Hematopoietic multipotent progenitor cell treated with erythropoietin and hydrocortisone succinate and interleukin-3 and kit ligand, for 17 days (in vitro differentiated cells): Measurements from ENCODE around the gene M1AP.

Experiments
- DNase-seq: peaks from one replicate; pipeline ENCODE4 v3.0.0-alpha.2; 2015; ENCODE audit warnings: low spot score

M1AP gene

GRCh38 chr2:74648009-74648443 lies at the start of gene M1AP:
Gene M1AP (minus strand): TSS chr2:74648330. CDS start chr2:74640275, 8,055 bp downstream.
- no peak for DNase-seq

- DNase-seq: no peak
Observed at GRCh38 chr2:74696829-74697228, 48.7 kb upstream of the M1AP start.

GRCh38 chr2:74695663-74696062 lies 47.5 kb upstream of the M1AP start:
- no peak for DNase-seq

GRCh38 chr2:74694281-74694680 lies 46.2 kb upstream of the M1AP start:
- DNase-seq: no peak

- no peak for DNase-seq
Observed at GRCh38 chr2:74693668-74694067, 45.5 kb upstream of the M1AP start.

- DNase-seq: no peak
Observed at GRCh38 chr2:74693213-74693612, 45.1 kb upstream of the M1AP start.

- no peak for DNase-seq
Observed at GRCh38 chr2:74691929-74692328, 43.8 kb upstream of the M1AP start.

GRCh38 chr2:74690571-74690970 lies 42.4 kb upstream of the M1AP start:
- peak; percentile 11 for DNase-seq

GRCh38 chr2:74689671-74690070 lies 41.5 kb upstream of the M1AP start:
- DNase-seq: no peak

GRCh38 chr2:74688881-74689280 lies 40.8 kb upstream of the M1AP start:
- no peak for DNase-seq

GRCh38 chr2:74685408-74685807 lies 37.3 kb upstream of the M1AP start:
- no peak for DNase-seq

GRCh38 chr2:74682501-74682900 lies 34.4 kb upstream of the M1AP start:
- DNase-seq: no peak

GRCh38 chr2:74679615-74680014 lies 31.5 kb upstream of the M1AP start:
- DNase-seq: no peak

GRCh38 chr2:74676331-74676730 lies 28.2 kb upstream of the M1AP start:
- DNase-seq: no peak

- no peak for DNase-seq
Observed at GRCh38 chr2:74675090-74675489, 27.0 kb upstream of the M1AP start.

GRCh38 chr2:74673826-74674528 lies 25.8 kb upstream of the M1AP start:
- DNase-seq: no peak

- no peak for DNase-seq
Observed at GRCh38 chr2:74671479-74671878, 23.3 kb upstream of the M1AP start.

- DNase-seq: no peak
Observed at GRCh38 chr2:74670263-74670662, 22.1 kb upstream of the M1AP start.

GRCh38 chr2:74668087-74668486 lies 20.0 kb upstream of the M1AP start:
- no peak for DNase-seq

GRCh38 chr2:74659462-74659861 lies 11.3 kb upstream of the M1AP start:
- no peak for DNase-seq

- no peak for DNase-seq
Observed at GRCh38 chr2:74658516-74658915, 10.4 kb upstream of the M1AP start.

- no peak for DNase-seq
Observed at GRCh38 chr2:74655579-74655978, 7.4 kb upstream of the M1AP start.

GRCh38 chr2:74653985-74654882 lies 6.1 kb upstream of the M1AP start, which contains the start of gene SEMA4F:
Gene SEMA4F (plus strand): TSS chr2:74654247. CDS start chr2:74654377, 130 bp downstream.
- DNase-seq: peak; percentile 73
